Measurements from ENCODE around the gene MYBPC3.

MYBPC3 gene

DNA sequence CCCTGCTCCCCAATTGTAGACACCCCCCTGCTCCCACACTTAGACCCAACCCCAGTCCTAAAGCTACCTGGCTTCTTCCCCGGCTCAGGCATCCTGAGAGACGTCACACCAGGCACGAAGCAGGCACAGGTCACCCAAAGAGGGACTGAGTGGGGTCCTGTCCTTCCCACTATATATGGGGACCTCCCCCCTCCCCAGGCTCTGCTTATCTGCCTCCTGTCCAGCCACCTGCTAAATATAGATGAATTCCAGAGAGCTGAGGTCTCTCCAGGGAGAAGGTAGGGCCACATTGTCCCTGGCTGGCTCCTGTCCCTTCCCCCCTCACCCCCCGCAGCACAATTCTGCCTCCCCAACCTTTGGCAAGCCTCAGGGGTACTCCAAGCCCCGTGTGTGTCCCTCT, at the start of gene MYBPC3:
Gene MYBPC3, minus strand, starts transcription at position 147 of the 400 bp plus-strand sequence. Its CDS starts 55 bp downstream, at position 92.
- DNase-seq: no peak

DNA sequence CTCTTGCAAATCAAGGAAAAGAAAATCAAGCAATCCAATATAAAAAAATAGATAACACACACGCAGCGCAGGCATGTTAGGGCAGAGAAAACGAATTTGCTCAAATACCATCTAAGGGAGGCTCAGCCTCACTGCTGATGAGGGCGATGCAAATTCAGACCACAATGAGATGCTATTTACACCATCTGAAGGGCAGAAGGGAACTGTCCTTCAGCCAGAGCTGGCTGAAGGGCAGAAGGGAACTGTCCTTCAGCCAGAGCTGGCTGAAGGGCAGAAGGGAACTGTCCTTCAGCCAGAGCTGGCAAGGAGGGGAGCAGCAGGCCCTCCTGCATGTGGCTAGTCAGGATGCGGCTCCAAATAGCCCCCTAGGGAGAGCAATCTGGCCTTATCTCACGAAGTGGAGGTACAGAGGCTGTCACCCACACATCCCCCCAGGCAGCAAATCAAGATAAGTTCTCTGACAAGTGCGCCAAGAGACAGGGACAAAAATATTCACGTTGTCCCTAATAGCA, 48.3 kb upstream of the MYBPC3 start:
- DNase-seq: no peak

DNA sequence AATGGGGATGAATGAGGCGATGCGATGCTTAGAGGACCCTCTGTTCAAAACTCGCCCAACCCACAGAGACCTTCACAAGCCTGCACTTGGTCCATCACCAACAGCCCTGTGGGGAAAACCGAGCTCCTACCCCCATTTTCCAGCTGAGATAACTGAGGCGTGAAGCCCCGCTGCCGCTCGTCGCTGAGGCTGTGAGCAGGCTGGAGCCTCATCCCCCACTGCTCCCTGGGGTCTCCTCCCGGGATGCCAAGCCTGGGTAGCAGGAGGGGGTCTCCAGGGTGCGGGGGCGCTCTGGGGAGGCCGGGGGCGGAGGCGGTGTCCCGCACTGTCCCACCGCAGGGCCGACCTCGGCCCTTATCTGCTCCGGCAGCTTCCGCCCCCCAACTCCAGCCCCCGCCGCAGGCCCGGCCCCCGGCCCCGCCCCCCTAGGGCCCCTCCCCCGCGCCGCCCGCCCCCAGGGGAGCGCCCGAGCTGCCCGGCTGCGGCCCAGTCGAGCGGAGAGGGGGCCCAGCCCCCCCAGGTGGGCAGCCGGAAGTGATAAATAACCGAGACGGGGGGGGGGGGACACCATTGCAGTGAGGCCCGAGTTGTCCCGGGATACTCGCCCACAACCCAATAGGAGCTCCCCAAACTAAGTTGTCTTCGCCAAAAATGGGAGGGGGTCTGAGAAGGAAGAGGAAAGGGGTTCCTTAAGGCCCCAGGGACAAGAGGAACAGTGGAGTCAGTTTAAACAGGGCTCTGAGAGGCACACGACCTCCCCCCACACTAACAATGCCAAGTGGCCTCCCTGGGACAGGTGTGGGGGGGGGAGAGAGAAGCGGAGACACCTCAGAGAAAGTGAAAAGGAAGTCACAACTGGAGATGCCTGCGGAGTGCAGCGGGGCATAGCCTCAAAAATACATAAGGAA, 47.6 kb upstream of the MYBPC3 start:
- DNase-seq: peak; percentile 75

DNA sequence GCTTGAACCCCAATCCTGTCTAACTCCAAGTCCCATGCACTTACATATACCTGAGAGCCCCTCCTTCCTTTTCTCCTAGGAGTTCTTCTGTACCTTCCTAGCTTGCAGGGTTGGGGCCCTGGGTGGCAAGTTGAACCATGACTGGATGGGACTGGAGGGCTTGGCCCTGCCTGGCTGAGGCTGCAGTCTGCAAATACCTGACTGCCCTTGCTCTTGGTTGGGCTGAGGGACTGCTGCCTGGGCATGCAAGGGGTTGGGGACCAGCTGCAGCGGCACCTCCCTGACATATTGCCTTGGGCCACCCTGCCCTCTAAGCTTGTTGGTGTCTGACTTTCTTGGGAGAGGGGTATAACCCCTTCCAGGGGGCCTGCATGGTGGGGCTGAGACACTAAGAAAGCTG, 46.0 kb upstream of the MYBPC3 start:
- DNase-seq: no peak

DNA sequence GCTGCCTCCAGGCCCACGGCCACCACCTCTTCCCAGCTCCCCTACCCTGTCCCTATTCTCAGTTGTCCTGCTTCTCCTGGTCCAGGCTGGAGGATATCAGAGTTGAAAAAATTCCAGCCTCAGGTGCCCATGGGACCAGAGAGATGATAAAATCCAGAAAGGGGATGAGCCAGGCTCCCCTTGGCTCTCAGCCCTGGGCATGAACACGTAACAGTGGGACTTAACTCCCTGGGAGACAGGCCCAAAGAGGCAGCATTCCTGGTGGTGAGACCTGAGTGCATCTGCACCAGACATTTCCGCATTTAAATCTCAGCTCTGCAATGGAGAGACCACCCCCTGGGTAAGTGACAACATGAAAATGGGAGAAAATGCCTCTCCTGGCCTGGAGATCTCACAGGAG, 45.5 kb upstream of the MYBPC3 start:
- no peak for DNase-seq

DNA sequence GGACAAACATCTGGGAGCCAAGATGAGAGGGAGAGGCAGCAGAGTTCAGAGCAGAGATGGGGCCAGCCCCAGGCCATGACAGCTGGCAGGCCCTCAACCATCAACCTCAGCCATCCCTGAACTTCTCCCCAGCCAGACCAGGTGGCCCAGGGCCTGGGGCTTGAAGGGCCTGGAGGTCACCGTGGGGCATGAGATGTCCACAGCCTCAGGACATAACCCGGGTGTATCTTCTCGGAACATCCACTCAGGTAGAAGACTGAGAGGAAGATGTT, 43.5 kb upstream of the MYBPC3 start:
- no peak for DNase-seq

DNA sequence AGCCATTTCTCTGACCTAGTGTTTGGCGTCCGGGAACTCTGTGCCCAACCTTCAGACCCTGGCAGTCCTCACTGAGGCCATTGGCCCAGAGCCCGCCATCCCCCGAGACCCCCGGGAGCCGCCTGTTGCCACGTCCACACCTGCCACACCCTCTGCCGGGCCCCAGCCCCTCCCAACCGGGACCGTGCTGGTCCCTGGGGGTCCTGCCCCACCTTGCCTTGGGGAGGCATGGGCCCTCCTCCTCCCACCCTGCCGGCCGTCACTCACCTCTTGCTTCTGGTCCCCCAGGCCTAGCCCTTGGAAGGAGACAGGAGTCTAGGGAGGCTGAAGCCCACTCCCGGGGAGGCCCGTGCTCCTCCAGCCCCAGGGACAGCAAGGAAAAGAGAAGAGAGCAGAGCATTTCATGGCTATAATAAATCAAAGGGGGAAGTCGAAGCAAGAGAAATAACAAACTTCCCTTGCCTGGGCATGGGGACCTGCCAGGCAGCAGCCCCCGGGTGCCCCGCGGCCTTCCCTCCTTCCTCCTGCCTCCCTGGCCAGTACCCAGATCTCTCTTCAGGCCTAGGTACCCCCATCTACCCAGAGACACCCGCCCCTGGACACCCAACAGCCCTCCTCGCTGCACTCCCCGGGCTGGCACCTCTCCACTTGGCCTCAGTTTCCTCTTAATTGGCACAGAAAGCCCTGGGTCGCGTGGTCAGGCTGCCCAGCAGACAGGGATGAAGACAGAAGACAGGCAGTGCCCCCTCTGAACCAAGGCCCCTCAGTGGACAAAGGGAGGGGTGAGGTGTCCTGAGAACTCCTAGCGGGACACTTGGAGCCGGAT, 42.9 kb upstream of the MYBPC3 start:
- no peak for DNase-seq

DNA sequence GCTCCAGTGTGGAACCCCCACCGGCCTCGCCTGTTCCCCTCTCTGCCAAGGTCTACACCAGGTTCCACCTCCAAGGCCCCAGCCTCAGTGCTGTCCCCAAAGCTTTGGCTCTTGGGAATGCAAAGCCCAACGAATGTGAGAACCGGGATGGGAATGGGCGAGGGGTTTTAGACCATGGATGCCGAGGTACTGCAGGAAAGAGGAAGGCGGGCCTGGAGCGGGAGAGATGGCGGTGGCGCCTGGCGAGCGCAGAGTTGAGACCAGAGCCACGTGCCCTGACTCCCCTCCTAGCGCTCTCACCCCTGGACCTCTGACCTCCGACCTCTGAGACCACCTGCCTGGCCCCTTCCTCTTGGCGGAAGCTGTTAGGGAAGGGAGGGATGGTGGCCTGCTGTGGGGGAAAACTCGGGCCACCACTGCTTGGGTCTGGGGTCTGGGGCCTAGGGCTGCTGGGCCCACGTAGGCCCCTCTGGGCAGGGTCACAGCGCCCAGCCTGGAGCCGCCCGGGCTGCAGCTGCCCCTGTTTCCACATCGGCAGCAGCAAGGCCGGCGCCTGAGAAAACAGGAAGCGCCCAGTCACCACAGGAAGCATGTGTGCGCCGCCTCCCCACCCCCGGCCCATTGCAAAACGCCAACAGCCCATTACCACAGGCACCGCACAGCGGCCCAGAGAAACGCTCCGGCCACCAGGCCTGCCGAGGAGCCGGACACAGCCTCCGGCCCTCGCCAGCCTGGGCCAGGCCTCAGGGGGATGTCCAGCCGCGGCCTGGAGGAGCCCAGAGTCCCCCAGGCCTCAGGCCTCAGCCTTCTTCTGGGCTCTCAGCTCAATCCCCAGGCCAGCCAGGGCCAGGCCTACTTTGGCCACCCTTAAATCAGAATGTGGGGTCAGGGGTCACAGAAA, 42.1 kb upstream of the MYBPC3 start:
- peak; percentile 83 for DNase-seq

DNA sequence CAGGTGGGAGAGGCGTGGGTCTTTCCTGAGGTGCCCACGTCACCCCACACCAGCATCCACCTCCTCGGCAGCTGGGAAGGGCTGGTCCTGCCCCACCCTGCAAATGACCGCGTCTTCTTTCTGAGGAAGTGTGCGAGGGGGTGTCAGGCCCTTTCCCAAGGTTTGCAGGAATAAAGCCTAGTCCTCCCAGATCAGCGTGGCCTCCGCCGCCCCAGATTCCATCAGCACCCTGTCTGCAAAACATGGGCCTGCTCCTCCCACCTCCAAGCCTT, 41.5 kb upstream of the MYBPC3 start:
- DNase-seq: no peak

DNA sequence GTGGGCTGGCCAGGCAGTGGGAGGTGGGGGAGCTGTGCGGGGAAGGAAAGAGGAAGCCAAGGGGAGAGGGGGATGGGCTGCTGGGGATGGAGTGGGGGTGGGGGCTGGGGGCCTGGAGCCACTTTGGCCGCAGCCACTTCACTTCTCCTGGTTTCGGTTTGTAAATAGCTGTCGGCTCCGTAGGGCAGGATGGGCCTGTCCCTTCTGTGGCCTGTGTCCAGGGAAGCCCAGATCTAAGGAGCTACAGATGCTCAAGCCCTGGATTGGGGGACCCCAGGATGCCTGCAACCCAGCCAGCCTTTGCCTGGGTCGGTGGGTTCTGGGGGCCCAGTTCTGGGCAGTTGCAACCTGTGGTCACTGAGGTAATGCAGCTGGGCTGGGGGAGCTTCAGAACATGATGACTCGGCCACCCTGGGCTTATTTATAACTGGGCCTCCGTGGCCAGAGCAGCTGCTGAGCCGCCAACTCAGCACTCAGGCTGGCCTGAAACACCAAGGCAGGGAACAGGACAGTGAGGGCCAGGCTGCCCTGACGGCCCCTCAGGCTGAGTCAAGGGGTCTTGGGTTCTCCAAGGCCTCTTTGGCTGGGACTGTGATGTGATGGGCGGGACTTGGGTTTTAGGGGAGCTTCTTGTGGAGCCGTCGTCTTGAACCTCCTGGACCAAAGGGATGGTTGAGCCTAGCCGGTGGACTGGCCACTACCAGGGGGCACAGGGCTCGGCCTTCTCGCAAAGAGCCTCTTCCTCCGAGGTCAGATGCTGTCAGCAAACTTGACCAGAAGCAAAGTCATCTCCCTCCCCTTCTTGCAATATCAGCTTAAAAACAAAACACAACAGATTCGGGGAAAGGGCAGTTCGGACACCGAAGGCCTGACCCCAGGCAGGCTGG, 40.9 kb upstream of the MYBPC3 start:
- no peak for DNase-seq

DNA sequence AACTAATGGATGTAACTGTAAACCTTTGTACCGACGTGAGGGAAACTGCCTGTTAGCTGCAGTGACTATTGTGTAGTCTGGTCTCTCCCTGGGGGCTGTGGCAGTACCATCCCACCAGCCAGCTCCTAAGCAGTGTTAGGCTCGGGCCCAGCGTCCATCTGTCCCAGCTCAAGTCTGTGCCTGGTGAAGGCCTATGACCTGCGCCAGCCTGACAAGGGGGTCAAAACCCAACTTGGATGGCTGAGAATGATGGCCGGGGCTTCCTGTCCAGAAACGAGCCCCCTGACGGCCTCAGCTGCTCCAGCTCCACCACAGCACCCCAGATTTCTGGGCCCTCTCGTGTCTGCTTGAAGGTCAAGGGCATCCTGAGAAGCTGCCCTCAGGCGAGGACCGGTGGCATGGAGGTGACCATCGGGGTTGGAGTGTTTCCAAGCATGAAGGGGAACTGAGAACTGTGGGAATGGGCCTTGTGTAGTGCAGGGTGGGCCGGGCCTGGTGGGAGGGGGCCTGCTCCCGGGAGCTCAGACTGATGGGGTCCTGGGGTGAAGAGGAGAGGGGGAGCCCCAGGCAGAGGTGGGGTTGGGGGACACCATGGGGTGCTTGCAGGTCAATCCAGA, 40.2 kb upstream of the MYBPC3 start:
- DNase-seq: no peak

DNA sequence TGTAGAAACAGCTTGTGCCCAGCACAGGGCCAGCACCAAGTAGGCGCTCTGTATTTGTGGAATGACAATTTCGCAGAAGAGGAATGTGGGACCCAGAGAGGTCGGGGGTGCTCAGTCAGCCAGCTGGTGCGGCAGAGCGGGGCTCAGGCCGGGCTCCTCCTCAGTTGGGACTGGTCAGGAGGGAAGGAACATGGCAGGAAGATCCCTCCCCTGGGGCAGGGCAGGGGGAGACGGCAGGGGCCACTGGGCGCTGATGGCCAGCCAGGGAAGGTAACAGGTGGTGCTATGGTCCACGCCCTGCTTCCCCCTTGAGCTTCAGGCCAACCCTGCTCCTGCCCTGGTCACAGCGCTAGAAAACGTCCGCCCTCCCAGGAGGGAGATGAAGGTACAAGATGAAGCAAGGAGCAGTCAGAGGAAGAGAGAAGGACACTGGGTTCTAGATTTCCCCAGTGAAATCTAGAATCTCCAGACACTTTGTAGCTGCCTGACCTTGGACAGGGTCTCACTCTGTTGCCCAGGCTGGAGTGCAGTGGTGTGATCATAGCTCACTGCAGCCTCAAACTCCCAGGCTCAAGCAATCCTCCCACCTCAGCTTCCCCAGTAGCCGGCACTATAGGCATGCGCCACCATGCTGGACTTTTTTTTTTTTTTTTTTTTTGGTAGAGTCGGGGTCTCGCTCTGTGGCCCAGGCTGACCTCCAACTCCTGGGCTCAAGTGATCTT, 39.4 kb upstream of the MYBPC3 start:
- DNase-seq: no peak

DNA sequence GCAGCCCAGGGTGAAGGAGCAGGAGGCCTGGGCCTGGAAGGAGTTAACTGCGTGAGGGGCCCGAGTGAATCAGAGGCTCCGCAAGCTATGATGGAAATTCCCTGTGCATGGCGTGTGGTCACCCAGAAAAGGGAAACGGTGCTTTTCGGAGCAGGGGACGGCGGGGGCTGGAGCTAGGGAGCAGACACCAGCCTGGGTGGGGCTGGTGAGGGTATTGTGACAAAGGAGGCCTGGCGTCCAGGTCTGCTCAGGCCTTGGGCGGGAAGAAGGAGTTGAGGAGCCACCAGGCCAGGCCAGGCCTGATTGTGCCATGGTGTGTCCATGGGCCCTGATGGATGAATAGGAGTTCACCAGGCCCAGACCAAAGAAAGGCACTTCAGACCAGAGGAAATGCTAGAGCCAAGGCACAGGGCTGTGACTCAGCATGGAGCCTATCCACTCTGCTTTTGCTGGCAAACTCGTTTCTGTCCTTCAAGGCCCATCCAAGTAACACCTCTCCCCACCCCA, 38.6 kb upstream of the MYBPC3 start:
- DNase-seq: no peak

DNA sequence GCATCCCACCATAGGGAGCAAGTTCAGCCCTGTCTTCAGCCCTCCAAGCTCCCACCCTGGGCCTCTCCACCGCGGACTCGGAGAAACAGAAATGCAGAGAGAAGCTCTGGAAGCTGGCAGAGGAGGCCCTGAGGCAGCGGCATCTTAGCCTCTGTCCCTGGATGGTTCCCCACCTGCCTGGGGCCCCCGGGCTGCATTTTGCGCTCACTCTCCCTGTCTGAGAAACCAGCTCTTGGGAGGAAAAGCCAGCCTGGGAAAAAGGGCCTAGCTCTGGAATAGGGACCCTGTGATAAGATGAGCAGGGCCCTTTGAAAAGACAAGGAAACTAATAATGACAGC, 37.9 kb upstream of the MYBPC3 start:
- no peak for DNase-seq

DNA sequence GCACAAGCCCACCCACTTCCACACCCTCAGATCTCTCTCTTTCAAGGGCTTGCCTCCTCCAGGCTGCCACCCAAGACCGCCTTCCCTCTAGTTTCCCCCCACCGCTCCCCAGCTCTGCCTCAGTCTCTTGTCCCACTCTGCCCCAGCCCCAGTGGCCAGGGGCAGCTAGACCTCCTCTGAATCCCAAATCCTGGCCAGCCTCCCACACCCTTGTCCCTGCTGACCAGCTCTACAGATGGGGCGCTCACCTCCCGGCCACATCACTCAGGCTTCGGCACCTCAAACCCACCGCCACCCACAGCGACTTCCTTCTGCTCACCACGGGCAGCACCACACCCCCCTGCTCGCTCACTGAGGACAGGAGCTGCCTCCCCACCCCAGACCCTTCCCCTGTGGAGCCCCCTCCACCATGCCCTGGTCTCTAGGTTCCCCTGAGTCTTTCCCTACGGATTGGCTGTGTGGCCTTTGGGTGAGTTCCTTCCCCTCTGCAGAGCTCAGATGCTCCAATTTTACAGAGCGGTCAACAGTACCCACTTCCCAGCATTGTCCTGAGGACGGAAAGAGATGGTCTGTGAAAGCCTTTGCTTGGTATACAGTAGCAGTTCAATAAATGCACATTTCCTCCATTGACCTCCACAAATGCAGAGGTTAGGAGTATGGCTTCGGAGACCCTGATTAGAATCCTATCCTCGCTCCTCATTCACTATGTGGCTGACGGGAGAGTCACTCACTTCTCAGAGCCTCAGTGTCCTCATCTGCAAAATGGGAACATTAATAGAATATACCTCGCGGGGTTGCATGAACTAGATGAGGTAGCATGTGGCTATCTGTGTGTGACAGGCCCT, 37.3 kb upstream of the MYBPC3 start:
- peak; percentile 30 for DNase-seq

DNA sequence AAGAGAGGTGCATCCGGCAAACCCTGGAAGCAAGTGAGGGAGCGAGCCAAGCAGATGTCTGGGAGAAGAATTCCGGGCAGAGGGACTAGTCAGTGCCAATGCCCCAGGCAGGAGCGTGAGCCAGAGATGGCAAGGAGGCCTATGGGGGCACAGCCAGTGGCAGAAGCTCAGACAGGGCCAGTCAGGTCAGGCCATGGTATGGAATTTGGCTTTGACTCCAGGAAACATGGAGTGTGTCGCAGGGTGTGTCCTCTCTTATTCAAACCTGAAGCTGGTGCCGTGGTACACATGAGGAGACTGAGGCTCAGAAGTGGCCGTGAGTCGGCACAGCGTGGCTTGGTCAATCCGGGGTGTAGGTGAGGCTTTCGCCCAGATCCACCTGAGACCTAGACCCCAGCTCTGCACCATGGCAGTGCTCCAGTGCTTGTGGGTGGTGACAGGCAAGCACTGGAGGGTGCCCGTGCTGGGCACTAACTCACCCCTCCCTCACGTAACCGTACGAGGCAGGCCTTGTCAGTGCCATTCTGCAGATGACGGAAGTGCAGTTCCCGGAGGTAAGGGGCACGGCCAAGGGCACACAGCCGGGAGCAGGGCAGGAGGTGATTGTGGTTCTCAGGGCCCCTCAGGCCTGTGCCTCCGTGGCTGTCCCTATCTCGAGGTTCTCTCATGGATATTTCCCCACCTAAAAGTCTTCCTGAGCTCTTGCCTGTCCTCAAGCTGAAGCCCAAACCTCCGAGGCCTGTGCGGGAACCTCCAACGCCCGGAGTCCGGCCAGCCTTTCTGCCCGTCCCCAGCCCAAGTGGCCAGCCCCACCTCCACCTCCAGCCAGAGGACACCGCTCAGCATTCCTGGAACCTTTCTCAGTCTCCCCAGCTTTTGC, 36.4 kb upstream of the MYBPC3 start:
- DNase-seq: no peak

DNA sequence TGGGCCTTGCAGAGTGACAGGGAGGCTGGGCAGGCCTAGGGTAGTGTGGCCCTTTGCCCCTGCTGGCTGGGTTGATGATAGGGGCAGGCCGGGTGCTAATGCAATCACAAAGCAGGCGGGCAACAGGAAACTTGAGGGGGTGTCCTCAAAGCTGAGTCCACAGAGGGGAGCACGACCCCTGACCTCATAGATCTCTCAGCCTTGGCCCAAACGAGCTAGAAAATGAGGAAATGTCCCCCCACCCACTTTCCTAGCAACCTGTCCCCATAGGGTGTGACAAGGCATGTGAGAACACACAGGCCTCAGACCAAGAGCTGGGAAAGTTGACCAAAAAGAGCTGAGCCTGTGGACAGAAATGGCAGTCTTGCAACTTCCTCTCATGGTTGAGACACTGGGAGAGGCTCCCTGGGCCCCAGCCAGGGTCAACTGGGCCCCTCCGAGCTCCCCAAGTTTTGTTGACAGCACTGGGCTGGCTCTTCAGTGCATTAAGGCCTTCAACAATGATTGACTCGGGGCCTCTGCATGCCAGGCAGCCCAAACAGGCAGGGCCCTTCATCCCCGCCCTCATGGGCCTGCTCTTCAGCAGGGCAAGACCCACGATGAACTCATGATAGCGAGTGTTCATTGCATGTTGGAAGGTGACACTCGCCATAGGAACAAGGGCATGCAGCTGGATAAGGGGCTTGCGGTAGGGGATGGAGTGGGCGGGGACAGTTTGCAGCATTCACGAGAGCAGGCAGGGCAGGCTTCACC, 35.6 kb upstream of the MYBPC3 start:
- no peak for DNase-seq

DNA sequence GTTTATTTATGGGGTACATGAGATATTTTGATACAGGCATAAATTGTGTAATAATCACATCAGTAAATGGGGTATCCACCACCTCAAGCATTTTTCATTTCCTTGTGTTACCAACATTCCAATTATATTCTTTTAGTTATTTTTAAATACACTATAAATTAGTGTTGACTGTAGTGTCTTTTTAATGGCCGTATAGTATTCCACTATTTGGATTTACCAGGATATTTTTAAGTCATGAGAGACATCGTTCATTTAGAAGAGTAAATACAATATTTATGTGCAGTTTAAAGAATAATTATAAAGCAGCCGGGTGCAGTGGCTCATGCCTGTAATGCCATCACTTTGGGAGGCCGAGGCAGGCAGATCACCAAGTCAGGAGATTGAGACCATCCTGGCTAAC, 32.0 kb upstream of the MYBPC3 start:
- DNase-seq: no peak
